SK-N-MC (cell line): ENCODE results near the gene MYOM3.

Source experiments
- EZH2 ChIP-seq: fragments of 200-600 bp; sonication (generic); IDR thresholded peaks from one replicate; pipeline ENCODE4 v1.6.1; 2017; ENCODE audit warnings: antibody characterized with exemption
- FOXP2 ChIP-seq: optimal IDR thresholded peaks from 2 replicates; pipeline ENCODE3; 2011; ENCODE audit warnings: mild to moderate bottlenecking, moderate library complexity; ENCODE audit not compliant: insufficient read depth; ENCODE audit errors: extremely low read length, control extremely low read depth
- POLR2AphosphoS5 ChIP-seq: IDR thresholded peaks from 2 replicates; pipeline ENCODE4 v1.6.1; 2012; ENCODE audit warnings: mild to moderate bottlenecking, low read depth, low read length, borderline replicate concordance

- TF ChIP-seq POLR2AphosphoS5 = no peak
- no peak for TF ChIP-seq EZH2
- no peak for TF ChIP-seq FOXP2
Measured at GRCh38 chr1:24048205-24048869, 63.6 kb downstream of the MYOM3 start.
